Lower lobe of right lung (tissue), 2 donors: ENCODE data around the gene COQ10A. TPM values are rescaled to one million over a fixed set of nuclear protein-coding genes. Genes with fewer than 3 reads are reported as not detected.
A peak's percentile ranks its signal among the peaks of the same experiment; 100 is the strongest.

Experiments
- ATAC-seq, 2 donors: fragments of 200-7000 bp; cut with Tn5 transposase; one replicate each; pipeline ENCODE4 v1.9.1; 2020 to 2022; ENCODE audit warnings: mild to moderate bottlenecking in 2 of 2, moderate library complexity in 2 of 2
- DNase-seq: peaks from one replicate; pipeline ENCODE4 v3.0.0-alpha.2; 2020
- H3K27ac ChIP-seq: fragments of 200-600 bp; one replicate; pipeline ENCODE4 v1.8.0; 2022
- H3K27me3 ChIP-seq: fragments of 200-600 bp; one replicate; pipeline ENCODE4 v1.8.0; 2022; ENCODE audit warnings: low read depth
- H3K36me3 ChIP-seq: fragments of 200-600 bp; one replicate; pipeline ENCODE4 v1.8.0; 2022; ENCODE audit warnings: mild to moderate bottlenecking
- H3K4me1 ChIP-seq: fragments of 200-600 bp; one replicate; pipeline ENCODE4 v1.8.0; 2022
- H3K4me3 ChIP-seq: fragments of 200-600 bp; one replicate; pipeline ENCODE4 v1.8.0; 2022; ENCODE audit warnings: mild to moderate bottlenecking
- H3K9me3 ChIP-seq: fragments of 200-600 bp; one replicate; pipeline ENCODE4 v1.8.0; 2022
- intact Hi-C: fragments of 100-400 bp; cut with DNase I; formaldehyde crosslinking; loops from one replicate; pipeline ENCODE4 v1.11.0; 2022
- total RNA-seq: library from RNA; stranded (reverse); fragmentation: NEBNext Ultra II Directional; extraction: Animal tissue kit (Norgen Biotek cat#: 25700); gene quantifications from one replicate; pipeline ENCODE4 v1.2.1, GENCODE V29; 2021
- TF ChIP-seq, protein P1 (sequence below): fragments of 200-600 bp; IDR thresholded peaks from one replicate; pipeline ENCODE4 v1.8.0; 2022; ENCODE audit warnings: antibody characterized with exemption, mild to moderate bottlenecking
- donor health status: DM: no; HTN: yes; CAD: no; lungs with severe emphysema.

Gene COQ10A
- total RNA-seq, 1 donor from 2014 or later = 12.8 TPM

DNA sequence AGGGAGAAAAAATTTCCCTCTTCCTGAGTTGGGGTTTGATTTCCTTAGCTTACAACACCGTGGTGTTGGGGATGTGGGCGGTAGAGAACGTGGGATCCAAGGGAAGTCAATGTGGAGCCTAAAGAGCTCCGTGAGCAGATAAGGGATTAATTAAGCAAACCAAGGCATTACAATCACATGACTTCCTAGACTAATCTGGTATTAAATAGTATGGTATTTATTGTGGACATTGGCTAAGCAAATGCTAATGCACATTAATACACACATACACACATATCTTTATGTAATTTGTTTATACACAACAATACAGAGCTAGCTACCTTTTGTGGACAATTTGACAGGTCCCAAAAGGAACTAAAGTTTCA, 44.2 kb upstream of the COQ10A start:
- no peaks in the 10 kb centered on the region for H3K9me3 ChIP-seq
- H3K27me3 ChIP-seq = no peaks in the 10 kb centered on the region
- DNase-seq = no peak
- intact Hi-C loops = no loop called here
- peak overlapping the region; percentile 80 for H3K4me3 ChIP-seq
- peak overlapping the region; percentile 96 for H3K27ac ChIP-seq
- peaks cover 3% of the 10 kb centered on the region for H3K36me3 ChIP-seq
- peaks cover 43% of the 10 kb centered on the region for H3K4me1 ChIP-seq
- TF ChIP-seq, protein P1, sequence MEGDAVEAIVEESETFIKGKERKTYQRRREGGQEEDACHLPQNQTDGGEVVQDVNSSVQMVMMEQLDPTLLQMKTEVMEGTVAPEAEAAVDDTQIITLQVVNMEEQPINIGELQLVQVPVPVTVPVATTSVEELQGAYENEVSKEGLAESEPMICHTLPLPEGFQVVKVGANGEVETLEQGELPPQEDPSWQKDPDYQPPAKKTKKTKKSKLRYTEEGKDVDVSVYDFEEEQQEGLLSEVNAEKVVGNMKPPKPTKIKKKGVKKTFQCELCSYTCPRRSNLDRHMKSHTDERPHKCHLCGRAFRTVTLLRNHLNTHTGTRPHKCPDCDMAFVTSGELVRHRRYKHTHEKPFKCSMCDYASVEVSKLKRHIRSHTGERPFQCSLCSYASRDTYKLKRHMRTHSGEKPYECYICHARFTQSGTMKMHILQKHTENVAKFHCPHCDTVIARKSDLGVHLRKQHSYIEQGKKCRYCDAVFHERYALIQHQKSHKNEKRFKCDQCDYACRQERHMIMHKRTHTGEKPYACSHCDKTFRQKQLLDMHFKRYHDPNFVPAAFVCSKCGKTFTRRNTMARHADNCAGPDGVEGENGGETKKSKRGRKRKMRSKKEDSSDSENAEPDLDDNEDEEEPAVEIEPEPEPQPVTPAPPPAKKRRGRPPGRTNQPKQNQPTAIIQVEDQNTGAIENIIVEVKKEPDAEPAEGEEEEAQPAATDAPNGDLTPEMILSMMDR = no peak
- ATAC-seq = no peak

GRCh38 chr12:56223571-56224101, 43.1 kb upstream of the COQ10A start:
- Histone ChIP-seq H3K4me1 (peaks cover 43% of the 10 kb centered on the region), H3K9me3 (no peaks in the 10 kb centered on the region), H3K36me3 (peaks cover 8% of the 10 kb centered on the region), H3K27me3 (no peaks in the 10 kb centered on the region), H3K4me3 (peak overlapping the region; percentile 77), H3K27ac (peak overlapping the region; percentile 96)
- ATAC-seq (no peak), DNase-seq (no peak)
- intact Hi-C loops = no loop called here
- TF ChIP-seq, protein P1 = no peak

GRCh38 chr12:56224102-56224701, 42.5 kb upstream of the COQ10A start, which contains the start of gene NABP2:
NABP2 (plus strand) TSS chr12:56224342; CDS start chr12:56224857, 515 bp downstream.
- TF ChIP-seq, protein P1 = peak; percentile 87
- Histone ChIP-seq H3K27me3 (no peaks in the 10 kb centered on the region), H3K4me1 (peaks cover 43% of the 10 kb centered on the region), H3K27ac (peak within 1 kb of the TSS; percentile 96), H3K4me3 (peak within 1 kb of the TSS; percentile 77), H3K9me3 (no peaks in the 10 kb centered on the region), H3K36me3 (peaks cover 13% of the 10 kb centered on the region)
- DNase-seq (peak; percentile 98), ATAC-seq (peak; percentile 90 to 93)
- intact Hi-C loops = no loop called here

GRCh38 chr12:56224954-56225353, 41.8 kb upstream of the COQ10A start:
- DNase-seq (no peak), ATAC-seq (no peak)
- H3K4me3 ChIP-seq = peak overlapping the region; percentile 77
- H3K27me3 ChIP-seq = no peaks in the 10 kb centered on the region
- TF ChIP-seq, protein P1 = no peak
- H3K9me3 ChIP-seq = no peaks in the 10 kb centered on the region
- peaks cover 14% of the 10 kb centered on the region for H3K36me3 ChIP-seq
- intact Hi-C loops = no loop called here
- H3K4me1 ChIP-seq = peaks cover 40% of the 10 kb centered on the region
- no peak overlapping the region for H3K27ac ChIP-seq

- Histone ChIP-seq H3K9me3 (no peaks in the 10 kb centered on the region), H3K4me3 (no peak overlapping the region), H3K36me3 (peaks cover 14% of the 10 kb centered on the region), H3K27me3 (no peaks in the 10 kb centered on the region), H3K27ac (no peak overlapping the region), H3K4me1 (peaks cover 8% of the 10 kb centered on the region)
- TF ChIP-seq, protein P1 = no peak
- no peak for ATAC-seq
- intact Hi-C loops = no loop called here
- no peak for DNase-seq
These were observed 37.7 kb upstream of the COQ10A start for GRCh38 chr12:56229082-56229481.
